ENCODE measurements around the gene NCOA7. TPM values are rescaled to one million over a fixed set of nuclear protein-coding genes. Genes with fewer than 3 reads are reported as not detected.

NCOA7 gene
- total and polyA plus RNA-seq, 10 of the 15 experiments (the other 5 are each of a cell fraction or from before 2014, with no cell fraction given) = 18.9 to 50.3 (median 34.2) TPM

- no peaks in the 10 kb centered on the region for H3K9me3 ChIP-seq (replicated peaks; ENCODE audit: control insufficient read depth, insufficient read depth, low read length)
- CTCF ChIA-PET = interaction anchor here (1.3 to 2.7 kb wide), 4 partner anchors 8 to 445 kb away, joined by 3 to 12 read pairs (median 6); no protein-coding TSS in a partner anchor
- no peak for ATAC-seq
Observed at GRCh38 chr6:125746019-125746414, 44.7 kb upstream of the NCOA7 start.

More at GRCh38 chr6:125746019-125746414, 44.7 kb upstream of the NCOA7 start:
- FAIRE-seq = no peak
- H4K20me1 ChIP-seq (ENCODE audit: control insufficient read depth, insufficient read depth) = no peaks in the 10 kb centered on the region
- TF ChIP-seq POLR2AphosphoS5 (IDR thresholded peaks at IDR 0.05; ENCODE audit: low read length) (no peak), CEBPZ (IDR thresholded peaks at IDR 0.05; ENCODE audit: low read depth, low read length) (no peak), SP1 (IDR thresholded peaks at IDR 0.05; ENCODE audit: low read depth, low read length) (no peak), POU2F2 (IDR thresholded peaks at IDR 0.05; ENCODE audit: borderline replicate concordance, low read depth, low read length) (no peak), ZBTB33 (IDR thresholded peaks at IDR 0.05) (no peak)
- in situ Hi-C loops (cut with MboI) (no loop called here), intact Hi-C loops (cut with micrococcal nuclease; ENCODE audit: unreplicated experiment) (no loop called here)
- no peaks in the 10 kb centered on the region for H3K36me3 ChIP-seq (ENCODE audit: control insufficient read depth in 2 of 2, insufficient read depth in 2 of 2, low read length in 1 of 2)
- H3K79me2 ChIP-seq (ENCODE audit: control insufficient read depth, insufficient read depth, low read length) = no peaks in the 10 kb centered on the region
- 72% methylated on average over 5 of the region's 5 CpGs for WGBS (ENCODE audit: insufficient coverage, insufficient replicate concordance, low lambda C conversion rate, missing lambda C conversion rate)
- no peak overlapping the region for H3K4me3 ChIP-seq
- H3K27ac ChIP-seq (ENCODE audit: control insufficient read depth, insufficient read depth) = no peak overlapping the region
- ChIA-PET SMC1A (ENCODE audit: uncharacterized antibody, unreplicated experiment) (interaction anchor here (1.2 to 1.8 kb wide), 4 partner anchors 11 to 434 kb away, joined by 4 to 6 read pairs (median 4); no protein-coding TSS in a partner anchor), RAD21 (ENCODE audit: unreplicated experiment) (interaction anchor here (0.5 to 1.2 kb wide), 2 partner anchors 7 to 433 kb away, joined by 3 read pairs; no protein-coding TSS in a partner anchor), POLR2A (no interaction called here)
- no peak overlapping the region for H3K4me2 ChIP-seq (ENCODE audit: control insufficient read depth, insufficient read depth)
- no peak for DNase-seq (ENCODE audit: low read depth, low spot score)
- no TSS peak for BruUV-seq (replicated peaks)
- H3K27me3 ChIP-seq (replicated peaks in 1 of 2; ENCODE audit: control insufficient read depth in 2 of 2, insufficient read depth in 2 of 2, low read length in 1 of 2) = peaks cover 4 to 5% of the 10 kb centered on the region in 2 experiments; a peak in 3 of 4 replicates
- no peak overlapping the region for H3K9ac ChIP-seq (ENCODE audit: control insufficient read depth, insufficient read depth, low read length)
- no peak overlapping the region for H2AFZ ChIP-seq (ENCODE audit: control insufficient read depth, low read depth, low read length)
- H3K4me1 ChIP-seq (ENCODE audit: control insufficient read depth, insufficient read depth, low read length) = peaks cover 9% of the 10 kb centered on the region

All from GM12878 (cell line).